Adipocyte (in vitro differentiated cells): Measurements from ENCODE around the gene UBN1.

ENCODE experiments used
- DNase-seq: peaks from one replicate; pipeline ENCODE4 v3.0.0-alpha.2; 2015; ENCODE audit warnings: low read depth
- H3K27me3 ChIP-seq: replicated peaks from 2 replicates; pipeline ENCODE4 v1.7.0; 2013; ENCODE audit warnings: mild to moderate bottlenecking, low read length, moderate library complexity; ENCODE audit not compliant: control insufficient read depth, insufficient read depth
- H3K36me3 ChIP-seq: 2 replicates; pipeline ENCODE4 v1.7.0; 2013; ENCODE audit warnings: low read length, mild to moderate bottlenecking, moderate library complexity; ENCODE audit not compliant: control insufficient read depth, insufficient read depth, severe bottlenecking
- H3K4me1 ChIP-seq: 2 replicates; pipeline ENCODE4 v1.7.0; 2013; ENCODE audit warnings: mild to moderate bottlenecking, low read length, moderate library complexity; ENCODE audit not compliant: control insufficient read depth, insufficient read depth
- H3K4me3 ChIP-seq: 2 replicates; pipeline ENCODE4 v1.7.0; 2013; ENCODE audit warnings: mild to moderate bottlenecking, low read length, moderate library complexity
- H3K9ac ChIP-seq: 2 replicates; pipeline ENCODE4 v1.7.0; 2013; ENCODE audit warnings: mild to moderate bottlenecking, low read length, moderate library complexity
- H3K9me3 ChIP-seq: 2 replicates; pipeline ENCODE4 v1.7.0; 2013; ENCODE audit warnings: mild to moderate bottlenecking, low read length, moderate library complexity; ENCODE audit not compliant: control insufficient read depth

UBN1 gene

DNA sequence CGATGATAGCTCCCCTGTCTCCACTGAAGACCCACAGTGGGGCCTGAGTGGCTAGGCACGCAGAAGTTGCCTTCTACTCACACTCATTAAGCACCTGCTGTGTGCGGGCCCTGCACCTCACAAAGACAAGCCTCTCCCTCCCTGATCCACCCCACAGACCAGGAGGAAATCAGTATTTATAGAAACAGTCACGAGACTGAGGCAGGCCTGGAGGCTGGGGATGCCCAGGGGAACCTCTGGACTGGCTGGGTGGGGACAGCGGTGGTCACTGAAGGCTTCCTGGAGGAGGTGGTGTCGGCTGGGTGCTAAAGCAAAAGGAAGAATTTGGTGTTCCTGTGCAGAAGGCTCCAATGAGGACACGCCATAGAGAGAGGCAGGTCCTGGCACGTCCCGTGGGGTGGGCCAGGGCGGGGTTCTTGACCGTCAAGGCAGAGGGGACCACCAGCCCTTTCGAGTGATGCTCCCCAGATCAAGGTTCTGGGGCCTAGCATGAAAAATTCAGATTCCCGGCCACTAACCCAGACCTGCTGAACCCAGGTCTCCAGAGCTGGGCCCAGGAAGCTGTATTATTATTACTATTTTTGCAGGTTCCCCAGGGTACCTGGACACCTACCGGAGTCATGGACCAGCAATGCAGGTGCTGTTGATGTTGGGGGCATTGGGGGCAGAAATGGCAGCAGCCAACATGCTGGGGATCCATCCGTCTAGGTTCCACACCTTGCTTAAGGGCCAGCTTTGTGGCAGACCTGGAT lies 66.7 kb downstream of the UBN1 start:
- Histone ChIP-seq H3K36me3 (no peaks in the 10 kb centered on the region), H3K9me3 (no peaks in the 10 kb centered on the region), H3K4me3 (no peak overlapping the region), H3K27me3 (no peaks in the 10 kb centered on the region), H3K9ac (no peak overlapping the region), H3K4me1 (peaks cover 32% of the 10 kb centered on the region)
- DNase-seq: no peak

DNA sequence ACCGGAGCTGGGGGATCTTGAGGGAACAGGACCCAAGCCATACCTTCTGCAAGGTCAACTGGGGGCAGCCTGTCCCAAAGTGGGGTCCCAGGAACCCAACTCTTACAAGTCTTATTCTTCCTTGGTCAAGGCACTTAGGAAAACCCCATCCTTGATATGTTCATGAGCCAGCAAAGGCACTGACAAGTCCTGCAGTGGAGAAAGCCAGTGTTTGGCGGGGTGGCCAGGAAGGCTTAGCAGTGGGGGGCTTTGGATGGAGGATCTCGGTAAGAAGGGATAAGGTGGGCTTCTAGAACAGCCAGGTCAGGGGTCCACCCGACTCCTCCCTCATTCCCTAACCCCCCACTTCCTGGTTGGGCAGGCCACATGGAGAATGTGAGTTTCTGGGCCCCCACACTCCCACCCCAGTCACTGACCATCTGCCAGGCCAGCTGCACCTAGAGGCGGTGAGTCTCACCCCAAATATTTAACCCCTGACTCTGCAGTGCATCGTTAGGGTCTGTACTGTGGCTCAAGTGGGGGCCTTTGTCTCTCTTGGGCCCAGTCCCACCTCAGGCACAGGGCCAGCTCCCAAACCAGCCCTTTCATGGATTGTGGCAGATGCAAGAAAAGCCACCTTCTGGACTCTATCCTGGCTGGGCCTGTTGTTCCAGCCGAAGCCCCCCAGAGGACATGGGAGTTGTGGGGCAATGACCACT lies 67.4 kb downstream of the UBN1 start:
- Histone ChIP-seq H3K4me3 (no peak overlapping the region), H3K36me3 (no peaks in the 10 kb centered on the region), H3K9me3 (no peaks in the 10 kb centered on the region), H3K9ac (no peak overlapping the region), H3K4me1 (peaks cover 32% of the 10 kb centered on the region), H3K27me3 (no peaks in the 10 kb centered on the region)
- DNase-seq: no peak

DNA sequence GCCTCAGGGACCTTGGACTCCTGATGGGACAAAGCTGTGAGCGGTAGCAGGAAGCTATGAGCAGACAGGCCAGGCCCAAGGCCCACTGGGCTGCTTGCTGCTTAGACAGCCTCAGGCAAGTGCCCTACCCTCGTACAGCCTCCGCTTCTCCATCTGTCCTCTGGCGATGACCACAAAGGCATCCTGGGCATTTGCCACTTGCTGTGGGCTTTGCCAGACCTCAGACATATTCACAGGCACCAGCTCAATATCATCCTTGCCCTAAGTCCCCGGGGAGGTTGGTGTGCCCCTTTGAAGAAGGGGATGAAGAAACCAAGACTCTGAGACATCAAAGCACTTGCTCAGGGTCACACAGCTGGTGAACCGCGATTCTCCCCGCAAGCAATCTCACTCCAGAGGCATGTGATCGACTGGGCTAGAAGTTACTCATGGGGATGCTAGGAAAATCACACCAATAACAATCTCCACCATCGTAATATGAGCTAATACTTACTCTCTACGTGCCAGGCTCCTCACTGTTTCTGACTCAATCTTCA lies 68.0 kb downstream of the UBN1 start:
- H3K9me3 ChIP-seq: no peaks in the 10 kb centered on the region
- H3K4me1 ChIP-seq: peaks cover 32% of the 10 kb centered on the region
- peak; percentile 81 for DNase-seq
- H3K36me3 ChIP-seq: no peaks in the 10 kb centered on the region
- H3K27me3 ChIP-seq: no peaks in the 10 kb centered on the region
- H3K9ac ChIP-seq: no peak overlapping the region
- H3K4me3 ChIP-seq: no peak overlapping the region

DNA sequence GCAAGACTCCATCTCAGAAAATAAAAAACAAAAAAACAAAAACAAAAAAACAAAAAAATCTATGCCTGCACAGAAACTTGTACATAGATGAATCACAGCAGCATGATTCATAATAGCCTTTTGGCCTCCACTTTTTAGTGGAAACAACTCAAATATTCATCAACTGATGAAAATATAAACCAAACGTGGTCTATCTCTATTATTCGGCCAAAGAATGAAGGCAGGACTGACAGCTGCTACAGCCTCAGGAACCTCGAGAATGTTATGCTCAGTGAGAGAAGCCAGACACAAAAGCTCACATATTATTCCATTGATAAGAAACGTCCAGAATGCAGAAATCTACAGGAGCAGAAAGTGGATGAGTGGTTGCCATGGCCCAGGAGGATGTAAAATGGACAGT lies 69.8 kb downstream of the UBN1 start:
- Histone ChIP-seq H3K4me1 (peaks cover 32% of the 10 kb centered on the region), H3K27me3 (no peaks in the 10 kb centered on the region), H3K36me3 (no peaks in the 10 kb centered on the region), H3K9me3 (no peaks in the 10 kb centered on the region), H3K4me3 (no peak overlapping the region), H3K9ac (peak overlapping the region; percentile 4)
- peak; percentile 74 for DNase-seq

- DNase-seq: no peak
- Histone ChIP-seq H3K4me3 (no peak overlapping the region), H3K9me3 (no peaks in the 10 kb centered on the region), H3K4me1 (peaks cover 30% of the 10 kb centered on the region), H3K9ac (no peak overlapping the region), H3K36me3 (no peaks in the 10 kb centered on the region), H3K27me3 (no peaks in the 10 kb centered on the region)
These were observed 71.5 kb downstream of the UBN1 start for GRCh38 chr16:4918781-4919251.

- Histone ChIP-seq H3K4me3 (no peak overlapping the region), H3K9ac (no peak overlapping the region), H3K9me3 (no peaks in the 10 kb centered on the region), H3K27me3 (peaks cover 4% of the 10 kb centered on the region), H3K4me1 (peaks cover 19% of the 10 kb centered on the region), H3K36me3 (no peaks in the 10 kb centered on the region)
- no peak for DNase-seq
These were observed 73.5 kb downstream of the UBN1 start for GRCh38 chr16:4920826-4921225.

DNA sequence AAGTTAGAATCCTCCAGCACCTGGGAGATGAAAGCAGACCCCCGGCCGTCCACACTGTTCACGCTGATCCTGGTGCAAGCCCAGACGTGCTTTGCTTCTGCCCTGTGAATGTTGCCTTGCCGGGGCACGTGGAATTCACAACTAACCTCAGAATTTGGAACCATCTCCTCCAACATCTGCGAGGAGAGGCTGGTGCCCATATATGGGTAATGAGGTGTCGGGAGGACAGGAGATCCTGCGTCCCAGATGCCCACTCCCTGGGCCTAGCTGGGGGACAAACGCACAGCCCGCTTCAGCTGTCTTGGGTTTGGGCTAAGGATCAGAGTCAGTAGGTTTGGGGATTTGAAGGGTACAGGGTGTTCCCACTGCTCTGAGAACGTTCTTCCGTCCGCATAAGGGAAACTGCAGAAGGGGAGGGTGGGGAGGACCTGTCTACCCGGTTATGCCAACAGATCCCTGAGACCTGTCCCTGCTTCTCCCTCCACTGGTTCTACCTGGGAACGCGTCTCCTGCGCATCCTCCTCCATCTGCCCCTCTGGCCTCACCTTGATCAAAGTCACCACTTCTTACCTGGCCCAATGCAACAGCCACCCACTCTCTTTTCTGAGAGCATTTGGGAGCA lies 75.6 kb downstream of the UBN1 start:
- Histone ChIP-seq H3K9ac (no peak overlapping the region), H3K27me3 (peaks cover 4% of the 10 kb centered on the region), H3K36me3 (peaks cover 8% of the 10 kb centered on the region), H3K4me3 (no peak overlapping the region), H3K4me1 (no peaks in the 10 kb centered on the region), H3K9me3 (peaks cover 10% of the 10 kb centered on the region)
- DNase-seq: no peak

DNA sequence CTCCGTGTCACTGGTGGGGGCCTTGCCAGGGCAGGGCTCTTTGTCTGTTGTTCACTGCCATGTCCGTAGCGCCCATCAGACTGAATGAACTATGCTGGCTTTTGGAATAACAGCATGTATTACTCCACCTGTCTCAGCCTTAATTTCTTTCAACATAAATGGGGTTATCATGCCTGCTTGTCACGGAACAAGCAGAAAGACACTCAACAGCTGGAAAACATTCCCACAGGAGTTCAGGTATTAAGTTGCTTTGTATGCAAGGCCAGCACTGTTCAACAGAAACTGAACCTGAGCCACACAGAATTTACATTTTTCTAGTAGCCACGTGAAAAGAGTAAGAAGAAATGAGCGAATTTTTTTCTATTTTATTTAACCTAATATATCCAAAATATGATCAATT lies 76.6 kb downstream of the UBN1 start:
- H3K9ac ChIP-seq: no peak overlapping the region
- DNase-seq: no peak
- peaks cover 4% of the 10 kb centered on the region for H3K27me3 ChIP-seq
- no peaks in the 10 kb centered on the region for H3K4me1 ChIP-seq
- H3K9me3 ChIP-seq: peaks cover 10% of the 10 kb centered on the region
- H3K4me3 ChIP-seq: no peak overlapping the region
- peaks cover 8% of the 10 kb centered on the region for H3K36me3 ChIP-seq

- DNase-seq: no peak
- Histone ChIP-seq H3K36me3 (peaks cover 8% of the 10 kb centered on the region), H3K4me1 (no peaks in the 10 kb centered on the region), H3K9ac (no peak overlapping the region), H3K27me3 (peaks cover 4% of the 10 kb centered on the region), H3K4me3 (no peak overlapping the region), H3K9me3 (peaks cover 10% of the 10 kb centered on the region)
These were observed 77.5 kb downstream of the UBN1 start for GRCh38 chr16:4924593-4925292.

DNA sequence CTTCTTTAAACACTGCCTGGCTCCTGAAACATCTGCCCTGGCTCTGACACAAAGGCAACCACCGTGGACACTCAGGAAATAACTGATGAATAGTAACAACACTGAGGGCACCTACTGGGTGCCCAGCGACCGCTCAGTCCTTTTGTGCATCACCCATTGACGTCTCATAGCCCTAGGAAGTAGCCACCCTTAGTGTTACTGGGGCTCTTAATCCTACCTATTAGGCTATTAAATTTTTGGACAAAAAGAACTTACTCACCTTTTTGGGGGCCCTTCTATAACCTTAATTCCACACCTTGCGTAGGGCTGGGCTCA lies 78.0 kb downstream of the UBN1 start:
- DNase-seq: no peak
- Histone ChIP-seq H3K9me3 (peaks cover 10% of the 10 kb centered on the region), H3K4me3 (no peak overlapping the region), H3K36me3 (peaks cover 8% of the 10 kb centered on the region), H3K27me3 (peaks cover 4% of the 10 kb centered on the region), H3K4me1 (no peaks in the 10 kb centered on the region), H3K9ac (no peak overlapping the region)

DNA sequence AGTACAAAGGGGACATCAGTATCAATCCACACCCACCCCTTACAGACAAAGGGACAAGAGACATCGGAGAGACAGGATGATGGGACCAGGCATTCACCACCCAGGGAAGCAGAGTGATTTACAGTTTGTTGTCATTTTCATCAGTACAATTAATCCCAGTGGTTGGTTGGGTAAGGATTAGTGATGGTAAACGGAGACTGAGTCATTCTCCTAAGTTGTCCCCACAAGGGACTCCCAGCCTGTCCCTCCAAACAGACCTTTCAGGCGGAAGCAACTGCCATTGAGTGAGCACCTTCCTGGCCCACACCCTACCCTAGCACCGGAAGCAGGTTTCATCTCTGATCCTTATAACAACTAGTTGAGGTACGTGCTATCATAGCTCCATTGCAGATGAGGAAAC lies 78.5 kb downstream of the UBN1 start:
- H3K4me3 ChIP-seq: no peak overlapping the region
- H3K36me3 ChIP-seq: peaks cover 8% of the 10 kb centered on the region
- H3K4me1 ChIP-seq: no peaks in the 10 kb centered on the region
- peaks cover 10% of the 10 kb centered on the region for H3K9me3 ChIP-seq
- no peak for DNase-seq
- peaks cover 4% of the 10 kb centered on the region for H3K27me3 ChIP-seq
- no peak overlapping the region for H3K9ac ChIP-seq
